Upper lobe of left lung (tissue), 6 donors: ENCODE data around the gene MDC1. TPM values are rescaled to one million over a fixed set of nuclear protein-coding genes. Genes with fewer than 3 reads are reported as not detected.

Experiments used
- ATAC-seq, 2 donors: fragments of 200-7000 bp; cut with Tn5 transposase; one replicate each; pipeline ENCODE4 v1.9.1; 2022; ENCODE audit warnings: mild to moderate bottlenecking in 2 of 2, moderate library complexity in 2 of 2; ENCODE audit not compliant: low FRiP score in 2 of 2
- DNase-seq, 2 donors: peaks; one replicate each; pipeline ENCODE4 v3.0.0-alpha.2; 2019 to 2020
- H3K27ac ChIP-seq, 4 donors: fragments of 200-600 bp; sonication (generic); one replicate each; pipeline ENCODE4 v1.5.1; 2016 to 2019
- H3K27me3 ChIP-seq, 4 donors: fragments of 200-600 bp; sonication (generic); one replicate each; pipeline ENCODE4 v1.5.1; 2017 to 2019
- H3K36me3 ChIP-seq, 4 donors: fragments of 200-600 bp; sonication (generic); one replicate each; pipeline ENCODE4 v1.5.1; 2016 to 2019
- H3K4me1 ChIP-seq, 4 donors: fragments of 200-600 bp; sonication (generic); one replicate each; pipeline ENCODE4 v1.5.1; 2018 to 2019
- H3K4me3 ChIP-seq, 4 donors: fragments of 200-600 bp; sonication (generic); one replicate each; pipeline ENCODE4 v1.5.1; 2017 to 2019; ENCODE audit warnings: mild to moderate bottlenecking in 2 of 4, moderate library complexity in 1 of 4
- H3K9me3 ChIP-seq, 4 donors: fragments of 200-600 bp; sonication (generic); one replicate each; pipeline ENCODE4 v1.5.1; 2018 to 2019
- CTCF ChIP-seq, 6 experiments: fragments of 450-650 bp in 4 of 6; fragments of 200-600 bp in 2 of 6; sonication (generic) in 2 of 6; IDR thresholded peaks; one replicate each; pipeline ENCODE4 v1.5.1; 2016 to 2019; ENCODE audit warnings: antibody characterized with exemption in 6 of 6
- EP300 ChIP-seq, 4 donors: sonication (generic); formaldehyde crosslinking; IDR thresholded peaks; one replicate each; pipeline ENCODE4 v1.5.1; 2017; ENCODE audit warnings: antibody characterized with exemption in 4 of 4, control low read depth in 2 of 4
- POLR2A ChIP-seq, 4 donors: fragments of 450-650 bp; IDR thresholded peaks; one replicate each; pipeline ENCODE4 v1.5.1; 2016 to 2017; ENCODE audit warnings: antibody characterized with exemption in 4 of 4, mild to moderate bottlenecking in 2 of 4
- POLR2AphosphoS5 ChIP-seq, 2 donors: sonication (generic); formaldehyde crosslinking; IDR thresholded peaks; one replicate each; pipeline ENCODE4 v1.5.1; 2017; ENCODE audit warnings: antibody characterized with exemption in 2 of 2
- WGBS, 2 donors: methylation state at CpG; one replicate each; pipeline ENCODE4 v1.1.5; 2017 to 2018; 5-methylcytosine and 5-hydroxymethylcytosine counted together
- total RNA-seq, 6 donors: library from RNA; depleted of rRNA in 4 of 6; stranded (reverse); fragments of >200 nt in 4 of 6; gene quantifications; one replicate each; pipeline versions ENCODE4 v1.1.0 to v1.2.1, GENCODE V29; 2016 to 2021
- donor health status: DM: no; HTN: no; CAD: no; lungs with moderate emphysema.
- donor health status: DM: no; HTN: yes; CAD: no; lungs with severe emphysema.

Gene MDC1
- total RNA-seq, 6 donors from 2014 or later: 13.5 to 33.5 (median 24.2) TPM

- no peak for TF ChIP-seq EP300 (IDR thresholded peaks at IDR 0.05)
- peak; percentile 61 to 93 (median 79) for TF ChIP-seq POLR2A (IDR thresholded peaks at IDR 0.05)
- peak; percentile 55 to 76 (median 62) for TF ChIP-seq CTCF (IDR thresholded peaks at IDR 0.05)
- peak; percentile 96 for TF ChIP-seq POLR2AphosphoS5 (IDR thresholded peaks at IDR 0.05)
- Histone ChIP-seq H3K4me3 (peak within 1 kb of the TSS; percentile 66 to 90 (median 82)), H3K4me1 (peaks cover 40 to 50% (median 46%) of the 10 kb centered on the region in 4 donors), H3K9me3 (no peaks in the 10 kb centered on the region), H3K36me3 (peaks cover 4 to 21% (median 16%) of the 10 kb centered on the region in 4 donors), H3K27ac (peak within 1 kb of the TSS; percentile 93 to 97 (median 95)), H3K27me3 (no peaks in the 10 kb centered on the region)
- ATAC-seq (peak; percentile 70 to 71), DNase-seq (peak; percentile 92 to 95)
- 1% methylated on average over 29 to 35 of the region's 54 CpGs for WGBS, 2 donors
Observed at GRCh38 chr6:30744054-30744805, 27.1 kb upstream of the MDC1 start, which contains the start of gene IER3. IER3 (minus strand) TSS chr6:30744547; CDS start chr6:30744518, 29 bp downstream.

- peak; percentile 0 to 20 for ATAC-seq
- H3K36me3 ChIP-seq: peaks cover 4 to 30% (median 21%) of the 10 kb centered on the region in 4 donors
- peaks cover 33 to 48% (median 45%) of the 10 kb centered on the region in 4 donors for H3K4me1 ChIP-seq
- peak overlapping the region; percentile 66 to 90 (median 82) for H3K4me3 ChIP-seq
- DNase-seq: peak; percentile 53 to 73
- no peaks in the 10 kb centered on the region for H3K27me3 ChIP-seq
- H3K9me3 ChIP-seq: no peaks in the 10 kb centered on the region
- peak overlapping the region; percentile 93 to 97 (median 95) for H3K27ac ChIP-seq
- WGBS, 2 donors: 5 to 6% methylated on average over 37 to 54 of the region's 55 CpGs
- TF ChIP-seq POLR2AphosphoS5 (IDR thresholded peaks at IDR 0.05) (no peak), EP300 (IDR thresholded peaks at IDR 0.05) (no peak), CTCF (IDR thresholded peaks at IDR 0.05) (no peak), POLR2A (IDR thresholded peaks at IDR 0.05) (peak in 1 of 4 donors; percentile 15)
Observed at GRCh38 chr6:30743099-30744053, 26.3 kb upstream of the MDC1 start.

- peak; percentile 99 to 100 for DNase-seq
- ATAC-seq: peak; percentile 92 to 96
- WGBS, 2 donors: 0 to 3% methylated on average over 11 to 27 of the region's 66 CpGs
- Histone ChIP-seq H3K4me3 (peak within 1 kb of the TSS; percentile 66 to 90 (median 82)), H3K27me3 (no peaks in the 10 kb centered on the region), H3K4me1 (peaks cover 34 to 47% (median 45%) of the 10 kb centered on the region in 4 donors), H3K36me3 (peaks cover 4 to 38% (median 21%) of the 10 kb centered on the region in 4 donors), H3K9me3 (no peaks in the 10 kb centered on the region), H3K27ac (peak within 1 kb of the TSS; percentile 93 to 97 (median 95))
- peak; percentile 97 to 98 for TF ChIP-seq POLR2AphosphoS5 (IDR thresholded peaks at IDR 0.05)
- peak in 2 of 4 donors; percentile 51 to 96 for TF ChIP-seq EP300 (IDR thresholded peaks at IDR 0.05)
- TF ChIP-seq POLR2A (IDR thresholded peaks at IDR 0.05): peak; percentile 27 to 86 (median 72)
- peak in 1 of 6 experiments; percentile 18 for TF ChIP-seq CTCF (IDR thresholded peaks at IDR 0.05)
Observed at GRCh38 chr6:30742316-30743098, 25.4 kb upstream of the MDC1 start, which contains the start of gene FLOT1. FLOT1 (minus strand) TSS chr6:30742687; CDS start chr6:30742189, 498 bp downstream.

- ATAC-seq (peak in 1 of 2 donors; percentile 9), DNase-seq (no peak)
- Histone ChIP-seq H3K9me3 (no peaks in the 10 kb centered on the region), H3K36me3 (peaks cover 4 to 45% (median 21%) of the 10 kb centered on the region in 4 donors), H3K4me1 (peaks cover 38 to 52% (median 49%) of the 10 kb centered on the region in 4 donors), H3K27me3 (no peaks in the 10 kb centered on the region), H3K27ac (peak overlapping the region; percentile 93 to 97 (median 95)), H3K4me3 (peak overlapping the region; percentile 54 to 90 (median 82))
- TF ChIP-seq CTCF (IDR thresholded peaks at IDR 0.05) (no peak), POLR2A (IDR thresholded peaks at IDR 0.05) (no peak), EP300 (IDR thresholded peaks at IDR 0.05) (no peak), POLR2AphosphoS5 (IDR thresholded peaks at IDR 0.05) (no peak)
- 5 to 9% methylated on average over 11 to 13 of the region's 13 CpGs for WGBS, 2 donors
Observed at GRCh38 chr6:30741789-30742315, 24.8 kb upstream of the MDC1 start.
